ENCODE data around the gene ICE1. TPM values are rescaled to one million over a fixed set of nuclear protein-coding genes. Genes with fewer than 3 reads are reported as not detected.

Gene ICE1
- total and polyA plus RNA-seq, 8 donors: 22.3 to 32.0 (median 30.5) TPM

DNA sequence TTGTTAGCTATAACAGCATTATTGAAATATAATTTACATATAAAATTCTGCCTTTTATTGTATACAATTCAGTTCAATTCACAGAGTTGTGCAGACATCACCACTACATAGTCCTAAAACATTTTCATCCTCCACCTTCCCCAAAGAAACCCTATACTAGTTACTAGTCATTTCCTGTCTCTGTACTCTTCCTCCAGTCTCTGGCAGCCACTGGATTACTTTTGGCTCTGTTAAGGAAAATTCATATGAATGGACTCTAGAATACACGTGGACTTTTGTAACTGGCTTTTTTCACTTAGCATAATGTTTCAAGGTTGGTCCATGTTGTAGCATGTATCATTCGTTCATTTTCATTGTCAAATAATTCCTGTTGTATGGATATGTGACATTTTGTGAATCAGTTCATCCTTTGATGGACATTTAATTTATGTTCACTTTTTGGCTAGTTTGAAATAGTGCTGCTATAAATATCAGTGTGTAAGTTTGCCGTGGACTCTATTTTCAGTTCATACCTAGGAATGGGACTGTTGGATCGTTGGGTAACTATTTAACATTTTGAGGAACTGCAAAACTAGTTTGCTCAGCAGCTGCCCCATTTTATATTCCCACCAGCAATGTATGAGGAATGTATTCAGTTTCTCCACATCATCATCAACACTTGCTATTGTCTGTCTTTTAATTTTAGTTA is 9.7 kb downstream of the ICE1 start:
- Histone ChIP-seq H3K4me3 (no peak overlapping the region), H3K36me3 (peaks cover 0 to 6% of the 10 kb centered on the region in 2 donors), H3K27me3 (no peaks in the 10 kb centered on the region), H3K9me3 (no peaks in the 10 kb centered on the region), H3K4me1 (peaks cover 2 to 6% of the 10 kb centered on the region in 2 donors), H3K27ac (no peak overlapping the region)
- TF ChIP-seq, protein P1, sequence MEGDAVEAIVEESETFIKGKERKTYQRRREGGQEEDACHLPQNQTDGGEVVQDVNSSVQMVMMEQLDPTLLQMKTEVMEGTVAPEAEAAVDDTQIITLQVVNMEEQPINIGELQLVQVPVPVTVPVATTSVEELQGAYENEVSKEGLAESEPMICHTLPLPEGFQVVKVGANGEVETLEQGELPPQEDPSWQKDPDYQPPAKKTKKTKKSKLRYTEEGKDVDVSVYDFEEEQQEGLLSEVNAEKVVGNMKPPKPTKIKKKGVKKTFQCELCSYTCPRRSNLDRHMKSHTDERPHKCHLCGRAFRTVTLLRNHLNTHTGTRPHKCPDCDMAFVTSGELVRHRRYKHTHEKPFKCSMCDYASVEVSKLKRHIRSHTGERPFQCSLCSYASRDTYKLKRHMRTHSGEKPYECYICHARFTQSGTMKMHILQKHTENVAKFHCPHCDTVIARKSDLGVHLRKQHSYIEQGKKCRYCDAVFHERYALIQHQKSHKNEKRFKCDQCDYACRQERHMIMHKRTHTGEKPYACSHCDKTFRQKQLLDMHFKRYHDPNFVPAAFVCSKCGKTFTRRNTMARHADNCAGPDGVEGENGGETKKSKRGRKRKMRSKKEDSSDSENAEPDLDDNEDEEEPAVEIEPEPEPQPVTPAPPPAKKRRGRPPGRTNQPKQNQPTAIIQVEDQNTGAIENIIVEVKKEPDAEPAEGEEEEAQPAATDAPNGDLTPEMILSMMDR (IDR thresholded peaks at IDR 0.05): no peak
- ATAC-seq: no peak
- no peak for DNase-seq
- intact Hi-C loops (cut with DNase I): no loop called here

DNA sequence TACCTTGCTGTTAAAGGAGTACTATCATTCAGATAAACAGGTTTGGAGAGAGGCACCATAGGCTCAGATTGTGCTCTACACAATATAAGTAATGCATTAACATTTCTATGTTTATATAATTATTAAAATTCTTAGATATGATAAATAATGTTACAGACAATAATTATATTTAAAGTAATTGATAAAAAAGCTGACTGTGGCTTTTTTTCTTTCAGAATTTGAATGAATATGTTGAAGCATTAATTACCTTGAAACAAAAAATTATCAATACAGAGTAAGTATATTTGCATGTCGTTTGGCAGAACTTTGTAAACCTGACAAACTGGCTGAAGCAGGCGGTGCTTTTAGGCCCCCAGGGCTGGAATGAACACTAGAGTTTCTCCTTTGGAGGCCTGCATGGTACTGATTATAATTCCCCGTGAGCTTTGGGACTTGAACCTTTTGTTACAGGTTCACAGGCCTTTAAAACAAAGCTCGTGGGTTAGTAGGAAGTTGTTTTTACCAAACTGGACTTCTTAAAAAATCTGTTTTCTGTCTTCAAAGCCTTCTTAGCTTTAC is 13.8 kb downstream of the ICE1 start:
- no peaks in the 10 kb centered on the region for H3K27me3 ChIP-seq
- H3K36me3 ChIP-seq: peaks cover 0 to 25% of the 10 kb centered on the region in 2 donors
- intact Hi-C loops (cut with DNase I): no loop called here
- H3K4me3 ChIP-seq: no peak overlapping the region
- H3K27ac ChIP-seq: no peak overlapping the region
- peaks cover 0 to 6% of the 10 kb centered on the region in 2 donors for H3K4me1 ChIP-seq
- H3K9me3 ChIP-seq: no peaks in the 10 kb centered on the region
- TF ChIP-seq, protein P1 (IDR thresholded peaks at IDR 0.05): no peak
- no peak for DNase-seq
- ATAC-seq: no peak

DNA sequence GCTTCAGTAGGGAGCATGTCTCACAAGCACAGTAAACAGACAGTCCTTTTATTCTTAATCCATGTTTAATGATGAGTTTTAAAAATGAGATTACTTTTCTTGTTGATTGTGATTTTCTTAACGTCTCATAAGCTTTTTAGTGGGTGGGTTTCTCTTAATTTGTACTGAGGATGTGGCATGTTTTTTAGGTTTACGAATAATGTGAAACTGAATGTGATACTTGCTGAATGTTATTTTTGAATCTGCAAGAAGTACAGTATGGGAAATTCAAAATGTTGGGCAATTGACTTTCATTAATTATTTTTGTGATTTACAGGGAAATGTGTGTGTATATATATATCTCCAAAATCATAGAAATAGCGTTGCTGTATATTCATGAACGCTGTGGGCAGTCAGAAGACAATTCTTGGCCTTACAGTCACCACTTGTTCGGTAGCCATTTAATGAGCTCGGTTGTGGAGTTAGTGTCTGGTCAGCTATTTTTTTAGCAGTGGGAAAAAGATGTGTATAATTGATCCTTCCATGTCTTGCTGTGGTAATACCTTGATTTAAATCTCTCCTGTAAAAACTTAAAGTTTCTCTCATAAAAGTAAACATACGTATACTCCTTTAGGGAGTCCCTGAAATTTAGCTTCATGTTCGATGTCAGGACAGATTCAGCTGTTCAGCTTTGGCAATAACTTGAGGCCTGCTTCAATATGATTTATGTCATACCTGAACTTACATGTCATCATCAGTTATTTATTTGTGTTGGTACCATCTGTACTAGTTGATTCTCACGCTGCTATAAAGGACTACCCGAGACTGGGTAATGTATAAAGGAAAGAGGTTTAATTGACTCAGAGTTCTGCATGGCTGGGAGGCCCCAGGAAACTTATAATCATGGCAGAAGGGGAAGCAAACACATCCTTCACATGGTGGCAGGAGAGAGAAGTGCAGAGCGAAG is 15.0 kb downstream of the ICE1 start:
- Histone ChIP-seq H3K4me3 (no peak overlapping the region), H3K27ac (no peak overlapping the region), H3K27me3 (no peaks in the 10 kb centered on the region), H3K4me1 (peaks cover 0 to 5% of the 10 kb centered on the region in 2 donors), H3K36me3 (peaks cover 0 to 37% of the 10 kb centered on the region in 2 donors), H3K9me3 (no peaks in the 10 kb centered on the region)
- ATAC-seq (no peak), DNase-seq (no peak)
- intact Hi-C loops (cut with DNase I): no loop called here
- TF ChIP-seq, protein P1 (IDR thresholded peaks at IDR 0.05): no peak

DNA sequence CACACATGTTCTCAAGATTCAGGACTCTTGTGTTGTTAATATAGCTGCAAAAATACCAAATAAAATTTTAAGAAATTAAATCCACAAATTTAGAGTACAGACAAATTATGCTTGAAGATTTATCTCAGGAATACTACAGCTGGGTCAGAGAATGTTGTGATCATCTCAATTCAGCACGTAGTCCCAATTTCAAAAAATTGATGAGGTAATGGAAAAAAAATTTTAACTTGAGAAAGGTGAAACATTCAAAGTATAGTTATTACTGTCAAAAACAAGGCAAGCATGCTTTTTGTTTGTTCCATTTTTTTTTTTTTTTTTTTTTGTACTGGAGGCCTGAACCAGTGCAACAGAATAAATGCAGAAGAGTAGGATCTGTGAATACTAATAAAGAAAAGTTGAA is 29.4 kb downstream of the ICE1 start:
- Histone ChIP-seq H3K4me3 (no peak overlapping the region), H3K27me3 (no peaks in the 10 kb centered on the region), H3K9me3 (no peaks in the 10 kb centered on the region), H3K27ac (no peak overlapping the region), H3K36me3 (peaks cover 0 to 76% of the 10 kb centered on the region in 2 donors), H3K4me1 (no peaks in the 10 kb centered on the region)
- no peak for ATAC-seq
- no peak for DNase-seq
- intact Hi-C loops (cut with DNase I): no loop called here
- TF ChIP-seq, protein P1 (IDR thresholded peaks at IDR 0.05): no peak

DNA sequence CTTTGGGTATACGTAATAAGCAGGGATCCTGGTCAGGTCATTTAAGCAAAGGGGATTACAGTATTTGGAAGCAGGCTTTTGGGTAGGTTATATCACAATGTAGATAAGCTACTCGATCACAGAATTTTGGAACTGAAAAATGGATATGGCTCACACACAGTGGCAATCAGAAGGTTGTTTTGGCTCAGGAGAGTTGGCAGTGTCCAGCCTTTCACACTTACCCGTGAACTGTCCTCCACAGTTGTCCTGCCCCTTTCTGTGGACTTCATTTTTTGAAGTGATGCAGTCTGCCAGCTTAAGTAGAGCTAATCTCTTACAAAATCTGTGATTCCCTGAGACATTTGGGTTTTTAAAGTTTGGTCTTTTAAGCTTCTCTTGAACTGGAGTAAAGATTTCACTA is 30.7 kb downstream of the ICE1 start:
- Histone ChIP-seq H3K27ac (no peak overlapping the region), H3K9me3 (no peaks in the 10 kb centered on the region), H3K36me3 (peaks cover 0 to 76% of the 10 kb centered on the region in 2 donors), H3K4me3 (no peak overlapping the region), H3K4me1 (no peaks in the 10 kb centered on the region), H3K27me3 (no peaks in the 10 kb centered on the region)
- DNase-seq (no peak), ATAC-seq (no peak)
- TF ChIP-seq, protein P1 (IDR thresholded peaks at IDR 0.05): no peak
- intact Hi-C loops (cut with DNase I): no loop called here

Measured in left lung (tissue), 10 donors.